ENCODE measurements around the gene FMNL2.
A peak's percentile ranks its signal among the peaks of the same experiment; 100 is the strongest.

FMNL2 gene

DNA sequence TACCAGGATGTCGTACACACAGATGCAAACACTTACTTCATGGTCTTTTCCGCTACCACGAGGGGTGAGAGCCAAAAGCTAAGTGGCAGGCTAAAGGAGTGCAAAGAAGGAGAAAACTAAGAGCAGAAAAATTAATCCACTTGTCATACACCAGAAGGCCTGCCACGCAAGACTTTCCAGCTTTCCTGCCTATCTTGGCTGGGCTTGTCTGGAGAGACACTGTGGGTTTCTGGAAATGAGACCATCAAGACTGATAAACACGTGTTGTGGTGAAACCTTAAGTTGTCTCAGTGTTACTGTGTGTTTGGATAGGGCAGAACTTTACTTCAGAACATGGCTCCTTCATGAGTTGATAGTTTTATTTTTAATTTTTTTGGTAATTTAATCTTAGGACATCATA, 175.6 kb downstream of the FMNL2 start:
- Histone ChIP-seq H3K9ac (ENCODE audit: low read length) (no peak overlapping the region), H3K9me3 (ENCODE audit: control insufficient read depth, low read length) (no peaks in the 10 kb centered on the region), H3K27ac (ENCODE audit: low read length, poor library complexity, severe bottlenecking) (no peak overlapping the region), H3K4me3 (ENCODE audit: insufficient read depth in 1 of 2, low read depth in 1 of 2, low read length in 2 of 2) (no peak overlapping the region), H3K14ac (ENCODE audit: low read length in 2 of 2) (no peak overlapping the region), H2AK5ac (ENCODE audit: low read length, severe bottlenecking) (no peak overlapping the region), H4K91ac (ENCODE audit: low read length) (no peak overlapping the region), H3K4me1 (ENCODE audit: control insufficient read depth, insufficient read depth, low read depth, low read length) (peaks cover 7% of the 10 kb centered on the region), H3K27me3 (ENCODE audit: control insufficient read depth in 1 of 2, insufficient read depth in 1 of 2, low read length in 2 of 2) (no peaks in the 10 kb centered on the region), H2BK12ac (ENCODE audit: low read length in 2 of 2) (no peak overlapping the region), H3K79me1 (replicated peaks; ENCODE audit: low read length, poor library complexity, severe bottlenecking) (peaks cover 10% of the 10 kb centered on the region), H3K23ac (ENCODE audit: low read length in 2 of 2) (no peak overlapping the region), H2BK15ac (ENCODE audit: low read depth, poor library complexity, severe bottlenecking) (no peak overlapping the region), H3K4me2 (ENCODE audit: low read length, poor library complexity, severe bottlenecking) (no peak overlapping the region), H4K8ac (ENCODE audit: low read length) (no peak overlapping the region), H3K18ac (ENCODE audit: low read depth in 1 of 2, low read length in 2 of 2) (no peak overlapping the region), H3K36me3 (ENCODE audit: control insufficient read depth in 1 of 2, insufficient read depth in 2 of 2, low read depth in 1 of 2, low read length in 2 of 2) (no peaks in the 10 kb centered on the region), H2BK120ac (ENCODE audit: low read depth, low read length) (no peak overlapping the region), H3K4ac (ENCODE audit: low read depth in 1 of 2, low read length in 2 of 2) (no peak overlapping the region), H2AFZ (ENCODE audit: low read depth, low read length) (no peak overlapping the region), H2BK5ac (ENCODE audit: low read depth, low read length, poor library complexity, severe bottlenecking) (no peak overlapping the region)
- WGBS = 82% methylated on average over 4 of the region's 5 CpGs
- DNase-seq = no peak

DNA sequence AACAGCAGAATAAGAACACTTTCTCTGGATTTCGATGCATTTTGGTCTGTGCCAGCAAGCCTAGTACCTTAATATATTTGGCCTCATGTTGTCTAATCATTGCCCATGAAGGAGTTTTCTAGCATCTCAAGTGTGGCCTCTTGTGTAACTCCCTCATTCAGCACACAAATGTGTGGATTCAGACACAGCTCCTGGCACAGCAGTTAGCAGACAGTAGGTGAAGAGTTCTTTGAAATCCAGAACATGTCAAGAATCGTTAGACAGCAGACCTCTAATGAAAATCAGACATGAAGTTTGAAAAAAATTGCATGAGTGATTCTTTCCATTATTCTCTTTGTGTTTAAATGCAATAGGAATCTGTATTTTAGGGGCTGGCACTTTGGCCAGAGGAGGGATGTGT, 177.0 kb downstream of the FMNL2 start:
- H4K8ac ChIP-seq (ENCODE audit: low read length) = no peak overlapping the region
- no peak for DNase-seq
- no peaks in the 10 kb centered on the region for H3K27me3 ChIP-seq (ENCODE audit: control insufficient read depth in 1 of 2, insufficient read depth in 1 of 2, low read length in 2 of 2)
- H3K27ac ChIP-seq (ENCODE audit: low read length, poor library complexity, severe bottlenecking) = no peak overlapping the region
- no peak overlapping the region for H3K14ac ChIP-seq (ENCODE audit: low read length in 2 of 2)
- H3K4ac ChIP-seq (ENCODE audit: low read depth in 1 of 2, low read length in 2 of 2) = no peak overlapping the region
- H3K4me2 ChIP-seq (ENCODE audit: low read length, poor library complexity, severe bottlenecking) = no peak overlapping the region
- no peaks in the 10 kb centered on the region for H3K36me3 ChIP-seq (ENCODE audit: control insufficient read depth in 1 of 2, insufficient read depth in 2 of 2, low read depth in 1 of 2, low read length in 2 of 2)
- no peak overlapping the region for H3K4me3 ChIP-seq (ENCODE audit: insufficient read depth in 1 of 2, low read depth in 1 of 2, low read length in 2 of 2)
- H3K79me1 ChIP-seq (replicated peaks; ENCODE audit: low read length, poor library complexity, severe bottlenecking) = peaks cover 10% of the 10 kb centered on the region
- peak overlapping the region in 1 of 2 experiments; percentile 44 for H3K18ac ChIP-seq (ENCODE audit: low read depth in 1 of 2, low read length in 2 of 2)
- H2BK5ac ChIP-seq (ENCODE audit: low read depth, low read length, poor library complexity, severe bottlenecking) = no peak overlapping the region
- H3K9ac ChIP-seq (ENCODE audit: low read length) = no peak overlapping the region
- H2BK15ac ChIP-seq (ENCODE audit: low read depth, poor library complexity, severe bottlenecking) = no peak overlapping the region
- no peak overlapping the region for H3K23ac ChIP-seq (ENCODE audit: low read length in 2 of 2)
- H3K4me1 ChIP-seq (ENCODE audit: control insufficient read depth, insufficient read depth, low read depth, low read length) = peaks cover 7% of the 10 kb centered on the region
- no peak overlapping the region for H2BK120ac ChIP-seq (ENCODE audit: low read depth, low read length)
- no peaks in the 10 kb centered on the region for H3K9me3 ChIP-seq (ENCODE audit: control insufficient read depth, low read length)
- no peak overlapping the region for H2BK12ac ChIP-seq (ENCODE audit: low read length in 2 of 2)
- WGBS = 98% methylated on average over 2 of the region's 2 CpGs
- no peak overlapping the region for H4K91ac ChIP-seq (ENCODE audit: low read length)
- H2AFZ ChIP-seq (ENCODE audit: low read depth, low read length) = no peak overlapping the region
- no peak overlapping the region for H2AK5ac ChIP-seq (ENCODE audit: low read length, severe bottlenecking)

GRCh38 chr2:152513029-152513428, 178.1 kb downstream of the FMNL2 start:
- Histone ChIP-seq H2BK120ac (ENCODE audit: low read depth, low read length) (no peak overlapping the region), H2AFZ (ENCODE audit: low read depth, low read length) (no peak overlapping the region), H3K4me2 (ENCODE audit: low read length, poor library complexity, severe bottlenecking) (no peak overlapping the region), H3K23ac (ENCODE audit: low read length in 2 of 2) (no peak overlapping the region), H2BK12ac (ENCODE audit: low read length in 2 of 2) (no peak overlapping the region), H3K4ac (ENCODE audit: low read depth in 1 of 2, low read length in 2 of 2) (no peak overlapping the region), H3K79me1 (replicated peaks; ENCODE audit: low read length, poor library complexity, severe bottlenecking) (peaks cover 14% of the 10 kb centered on the region), H3K9ac (ENCODE audit: low read length) (no peak overlapping the region), H3K4me1 (ENCODE audit: control insufficient read depth, insufficient read depth, low read depth, low read length) (peaks cover 6% of the 10 kb centered on the region), H3K9me3 (ENCODE audit: control insufficient read depth, low read length) (no peaks in the 10 kb centered on the region), H3K4me3 (ENCODE audit: insufficient read depth in 1 of 2, low read depth in 1 of 2, low read length in 2 of 2) (no peak overlapping the region), H2BK5ac (ENCODE audit: low read depth, low read length, poor library complexity, severe bottlenecking) (no peak overlapping the region), H3K36me3 (ENCODE audit: control insufficient read depth in 1 of 2, insufficient read depth in 2 of 2, low read depth in 1 of 2, low read length in 2 of 2) (no peaks in the 10 kb centered on the region), H2BK15ac (ENCODE audit: low read depth, poor library complexity, severe bottlenecking) (no peak overlapping the region), H3K27me3 (ENCODE audit: control insufficient read depth in 1 of 2, insufficient read depth in 1 of 2, low read length in 2 of 2) (no peaks in the 10 kb centered on the region), H2AK5ac (ENCODE audit: low read length, severe bottlenecking) (no peak overlapping the region), H3K14ac (ENCODE audit: low read length in 2 of 2) (no peak overlapping the region), H4K8ac (ENCODE audit: low read length) (no peak overlapping the region), H3K27ac (ENCODE audit: low read length, poor library complexity, severe bottlenecking) (no peak overlapping the region), H4K91ac (ENCODE audit: low read length) (no peak overlapping the region), H3K18ac (ENCODE audit: low read depth in 1 of 2, low read length in 2 of 2) (no peak overlapping the region)
- DNase-seq = no peak
- WGBS = 80% methylated on average over 2 of the region's 4 CpGs

GRCh38 chr2:152513681-152514080, 178.7 kb downstream of the FMNL2 start:
- H3K27me3 ChIP-seq (ENCODE audit: control insufficient read depth in 1 of 2, insufficient read depth in 1 of 2, low read length in 2 of 2) = no peaks in the 10 kb centered on the region
- no peak overlapping the region for H2AK5ac ChIP-seq (ENCODE audit: low read length, severe bottlenecking)
- H3K36me3 ChIP-seq (ENCODE audit: control insufficient read depth in 1 of 2, insufficient read depth in 2 of 2, low read depth in 1 of 2, low read length in 2 of 2) = no peaks in the 10 kb centered on the region
- no peaks in the 10 kb centered on the region for H3K9me3 ChIP-seq (ENCODE audit: control insufficient read depth, low read length)
- peaks cover 4% of the 10 kb centered on the region for H3K4me1 ChIP-seq (ENCODE audit: control insufficient read depth, insufficient read depth, low read depth, low read length)
- H3K14ac ChIP-seq (ENCODE audit: low read length in 2 of 2) = no peak overlapping the region
- no peak overlapping the region for H2BK5ac ChIP-seq (ENCODE audit: low read depth, low read length, poor library complexity, severe bottlenecking)
- no peak overlapping the region for H2BK15ac ChIP-seq (ENCODE audit: low read depth, poor library complexity, severe bottlenecking)
- H2BK12ac ChIP-seq (ENCODE audit: low read length in 2 of 2) = no peak overlapping the region
- H3K79me1 ChIP-seq (replicated peaks; ENCODE audit: low read length, poor library complexity, severe bottlenecking) = peaks cover 14% of the 10 kb centered on the region
- H3K4me2 ChIP-seq (ENCODE audit: low read length, poor library complexity, severe bottlenecking) = no peak overlapping the region
- H3K27ac ChIP-seq (ENCODE audit: low read length, poor library complexity, severe bottlenecking) = no peak overlapping the region
- no peak overlapping the region for H2AFZ ChIP-seq (ENCODE audit: low read depth, low read length)
- no peak overlapping the region for H3K4ac ChIP-seq (ENCODE audit: low read depth in 1 of 2, low read length in 2 of 2)
- no peak overlapping the region for H2BK120ac ChIP-seq (ENCODE audit: low read depth, low read length)
- H3K18ac ChIP-seq (ENCODE audit: low read depth in 1 of 2, low read length in 2 of 2) = no peak overlapping the region
- no peak overlapping the region for H3K23ac ChIP-seq (ENCODE audit: low read length in 2 of 2)
- 67% methylated on average over 2 of the region's 2 CpGs for WGBS
- no peak for DNase-seq
- no peak overlapping the region for H4K91ac ChIP-seq (ENCODE audit: low read length)
- no peak overlapping the region for H4K8ac ChIP-seq (ENCODE audit: low read length)
- peak overlapping the region; percentile 16 for H3K9ac ChIP-seq (ENCODE audit: low read length)
- no peak overlapping the region for H3K4me3 ChIP-seq (ENCODE audit: insufficient read depth in 1 of 2, low read depth in 1 of 2, low read length in 2 of 2)

All from mesenchymal stem cell (in vitro differentiated cells and primary cell).